SH-SY5Y (cell line): ENCODE results near the gene EFCAB6.

Experiments used
- GATA2 ChIP-seq: IDR thresholded peaks from 2 replicates; pipeline ENCODE4 v1.6.1; 2011; ENCODE audit warnings: mild to moderate bottlenecking, low read depth, low read length
- GATA3 ChIP-seq: IDR thresholded peaks from 2 replicates; pipeline ENCODE4 v1.6.1; 2011; ENCODE audit warnings: low read depth, mild to moderate bottlenecking, low read length, moderate library complexity

GRCh38 chr22:43508489-43508888 is 303.6 kb downstream of the EFCAB6 start:
- TF ChIP-seq GATA2, result no peak
- no peak for TF ChIP-seq GATA3
